Thyroid gland (tissue), 4 donors: ENCODE data around the gene POMGNT2.

ENCODE experiments used
- CTCF ChIP-seq, 6 experiments: fragments of 200-600 bp in 3 of 6; fragments of 450-650 bp in 3 of 6; sonication (generic) in 3 of 6; IDR thresholded peaks; one replicate each; pipeline ENCODE4 v1.5.1; 2016 to 2019; ENCODE audit warnings: antibody characterized with exemption in 6 of 6, mild to moderate bottlenecking in 2 of 6, inconsistent platforms in 1 of 6, moderate library complexity in 1 of 6
- POLR2A ChIP-seq, 2 donors: fragments of 450-650 bp; IDR thresholded peaks; one replicate each; pipeline ENCODE4 v1.6.1; 2017; ENCODE audit warnings: antibody characterized with exemption in 2 of 2, mild to moderate bottlenecking in 2 of 2, moderate library complexity in 1 of 2

- TF ChIP-seq CTCF (IDR thresholded peaks at IDR 0.05) (no peak), POLR2A (IDR thresholded peaks at IDR 0.05) (no peak)
Measured at GRCh38 chr3:43142472-43142871, 36.6 kb upstream of the POMGNT2 start.
